SJSA1 (cell line): ENCODE measurements around the gene GARNL3. TPM values are rescaled to one million over a fixed set of nuclear protein-coding genes. Genes with fewer than 3 reads are reported as not detected.
A peak's percentile ranks its signal among the peaks of the same experiment; 100 is the strongest.

Experiments
- DNase-seq, 2 experiments: peaks; one replicate each; pipeline ENCODE4 v3.0.0-alpha.2; 2015 to 2020; ENCODE audit warnings: low spot score in 2 of 2, low read depth in 1 of 2
- H3K27ac ChIP-seq: fragments of 250-450 bp; sonication (Bioruptor Pico); 2 replicates; pipeline ENCODE4 v1.5.1; 2020; ENCODE audit warnings: mild to moderate bottlenecking, moderate library complexity
- H3K27me3 ChIP-seq: fragments of 250-450 bp; sonication (Bioruptor Pico); replicated peaks from 2 replicates; pipeline ENCODE4 v1.5.1; 2020; ENCODE audit warnings: mild to moderate bottlenecking, moderate library complexity
- H3K36me3 ChIP-seq: fragments of 250-450 bp; sonication (Bioruptor Pico); 2 replicates; pipeline ENCODE4 v1.5.1; 2020; ENCODE audit warnings: mild to moderate bottlenecking
- H3K4me1 ChIP-seq: fragments of 250-450 bp; sonication (Bioruptor Pico); replicated peaks from 2 replicates; pipeline ENCODE4 v1.6.1; 2021; ENCODE audit warnings: mild to moderate bottlenecking
- H3K4me3 ChIP-seq: fragments of 250-450 bp; sonication (Bioruptor Pico); 2 replicates; pipeline ENCODE4 v1.5.1; 2020; ENCODE audit warnings: mild to moderate bottlenecking
- H3K9me3 ChIP-seq: fragments of 250-450 bp; sonication (Bioruptor Pico); replicated peaks from 2 replicates; pipeline ENCODE4 v1.5.1; 2020; ENCODE audit warnings: mild to moderate bottlenecking
- total RNA-seq: library from RNA; depleted of rRNA; stranded (reverse); fragments of >200 nt; shearing (Covaris generic); gene quantifications from 2 replicates; pipeline ENCODE4 v1.2.3, GENCODE V29; 2014

GARNL3 gene
- total RNA-seq, 1 experiment from 2014 or later: 2.0 TPM

- no peak for DNase-seq
- peaks cover 7% of the 10 kb centered on the region for H3K27me3 ChIP-seq
- H3K4me1 ChIP-seq: peaks cover 19% of the 10 kb centered on the region
- H3K36me3 ChIP-seq: no peaks in the 10 kb centered on the region
- no peak overlapping the region for H3K27ac ChIP-seq
- H3K9me3 ChIP-seq: no peaks in the 10 kb centered on the region
- H3K4me3 ChIP-seq: peak overlapping the region; percentile 67
Measured at GRCh38 chr9:127225801-127226625, 38.6 kb upstream of the GARNL3 start.

GRCh38 chr9:127229691-127230417, 34.7 kb upstream of the GARNL3 start:
- H3K36me3 ChIP-seq: no peaks in the 10 kb centered on the region
- no peak overlapping the region for H3K27ac ChIP-seq
- H3K9me3 ChIP-seq: no peaks in the 10 kb centered on the region
- H3K4me1 ChIP-seq: peaks cover 10% of the 10 kb centered on the region
- H3K27me3 ChIP-seq: no peaks in the 10 kb centered on the region
- no peak for DNase-seq
- no peak overlapping the region for H3K4me3 ChIP-seq

- DNase-seq: no peak
- H3K27ac ChIP-seq: no peak overlapping the region
- no peaks in the 10 kb centered on the region for H3K9me3 ChIP-seq
- H3K4me3 ChIP-seq: no peak overlapping the region
- no peaks in the 10 kb centered on the region for H3K36me3 ChIP-seq
- H3K4me1 ChIP-seq: no peaks in the 10 kb centered on the region
- H3K27me3 ChIP-seq: no peaks in the 10 kb centered on the region
Measured at GRCh38 chr9:127231666-127232065, 32.9 kb upstream of the GARNL3 start.

GRCh38 chr9:127232833-127233549, 31.6 kb upstream of the GARNL3 start:
- Histone ChIP-seq H3K4me1 (no peaks in the 10 kb centered on the region), H3K27me3 (no peaks in the 10 kb centered on the region), H3K9me3 (no peaks in the 10 kb centered on the region), H3K27ac (no peak overlapping the region), H3K36me3 (no peaks in the 10 kb centered on the region), H3K4me3 (no peak overlapping the region)
- DNase-seq: no peak

- Histone ChIP-seq H3K9me3 (no peaks in the 10 kb centered on the region), H3K4me3 (no peak overlapping the region), H3K27ac (no peak overlapping the region), H3K36me3 (no peaks in the 10 kb centered on the region), H3K27me3 (no peaks in the 10 kb centered on the region), H3K4me1 (no peaks in the 10 kb centered on the region)
- DNase-seq: no peak
Measured at GRCh38 chr9:127233550-127233949, 31.0 kb upstream of the GARNL3 start.

GRCh38 chr9:127233989-127234388, 30.6 kb upstream of the GARNL3 start:
- H3K27ac ChIP-seq: no peak overlapping the region
- H3K27me3 ChIP-seq: no peaks in the 10 kb centered on the region
- H3K36me3 ChIP-seq: no peaks in the 10 kb centered on the region

GRCh38 chr9:127237801-127238200, 26.8 kb upstream of the GARNL3 start:
- DNase-seq: no peak
- Histone ChIP-seq H3K36me3 (no peaks in the 10 kb centered on the region), H3K4me3 (no peak overlapping the region), H3K9me3 (no peaks in the 10 kb centered on the region), H3K27me3 (no peaks in the 10 kb centered on the region), H3K27ac (no peak overlapping the region), H3K4me1 (no peaks in the 10 kb centered on the region)

More at GRCh38 chr9:127233989-127234388, 30.6 kb upstream of the GARNL3 start:
- no peaks in the 10 kb centered on the region for H3K9me3 ChIP-seq
- H3K4me3 ChIP-seq: no peak overlapping the region
- no peaks in the 10 kb centered on the region for H3K4me1 ChIP-seq
- no peak for DNase-seq

GRCh38 chr9:127241354-127241753, 23.2 kb upstream of the GARNL3 start:
- H3K9me3 ChIP-seq: no peaks in the 10 kb centered on the region
- no peaks in the 10 kb centered on the region for H3K36me3 ChIP-seq
- H3K27me3 ChIP-seq: no peaks in the 10 kb centered on the region
- peaks cover 8% of the 10 kb centered on the region for H3K4me1 ChIP-seq
- no peak for DNase-seq
- no peak overlapping the region for H3K4me3 ChIP-seq
- no peak overlapping the region for H3K27ac ChIP-seq

GRCh38 chr9:127244609-127245601, 19.7 kb upstream of the GARNL3 start:
- no peaks in the 10 kb centered on the region for H3K36me3 ChIP-seq
- peak; percentile 76 to 93 for DNase-seq
- peak overlapping the region; percentile 46 for H3K4me3 ChIP-seq
- no peaks in the 10 kb centered on the region for H3K9me3 ChIP-seq
- H3K4me1 ChIP-seq: peaks cover 8% of the 10 kb centered on the region
- H3K27me3 ChIP-seq: no peaks in the 10 kb centered on the region
- no peak overlapping the region for H3K27ac ChIP-seq

GRCh38 chr9:127245637-127246164, 18.9 kb upstream of the GARNL3 start:
- Histone ChIP-seq H3K4me1 (peaks cover 8% of the 10 kb centered on the region), H3K27me3 (no peaks in the 10 kb centered on the region), H3K9me3 (no peaks in the 10 kb centered on the region), H3K27ac (no peak overlapping the region), H3K4me3 (peak overlapping the region; percentile 46), H3K36me3 (no peaks in the 10 kb centered on the region)
- DNase-seq: no peak

GRCh38 chr9:127248241-127248640, 16.3 kb upstream of the GARNL3 start:
- Histone ChIP-seq H3K4me1 (peaks cover 8% of the 10 kb centered on the region), H3K27me3 (no peaks in the 10 kb centered on the region)
- DNase-seq: no peak

GRCh38 chr9:127249877-127250276, 14.7 kb upstream of the GARNL3 start:
- Histone ChIP-seq H3K36me3 (no peaks in the 10 kb centered on the region), H3K4me3 (no peak overlapping the region), H3K27ac (no peak overlapping the region), H3K27me3 (no peaks in the 10 kb centered on the region), H3K9me3 (no peaks in the 10 kb centered on the region), H3K4me1 (peaks cover 3% of the 10 kb centered on the region; the same call in 1 of the 2 replicates)
- DNase-seq: no peak

More at GRCh38 chr9:127248241-127248640, 16.3 kb upstream of the GARNL3 start:
- Histone ChIP-seq H3K27ac (no peak overlapping the region), H3K36me3 (no peaks in the 10 kb centered on the region), H3K4me3 (no peak overlapping the region), H3K9me3 (no peaks in the 10 kb centered on the region)
